Measurements from ENCODE around the gene ANK2.

GRCh38 chr4:113325876-113326615 lies 276.6 kb downstream of the ANK2 start:
- TF ChIP-seq POLR2A (IDR thresholded peaks at IDR 0.05; ENCODE audit: extremely low read depth, insufficient read length) (no peak), MYC (IDR thresholded peaks at IDR 0.05; ENCODE audit: low read depth, low read length) (no peak)
- TF ChIP-seq, protein P1, sequence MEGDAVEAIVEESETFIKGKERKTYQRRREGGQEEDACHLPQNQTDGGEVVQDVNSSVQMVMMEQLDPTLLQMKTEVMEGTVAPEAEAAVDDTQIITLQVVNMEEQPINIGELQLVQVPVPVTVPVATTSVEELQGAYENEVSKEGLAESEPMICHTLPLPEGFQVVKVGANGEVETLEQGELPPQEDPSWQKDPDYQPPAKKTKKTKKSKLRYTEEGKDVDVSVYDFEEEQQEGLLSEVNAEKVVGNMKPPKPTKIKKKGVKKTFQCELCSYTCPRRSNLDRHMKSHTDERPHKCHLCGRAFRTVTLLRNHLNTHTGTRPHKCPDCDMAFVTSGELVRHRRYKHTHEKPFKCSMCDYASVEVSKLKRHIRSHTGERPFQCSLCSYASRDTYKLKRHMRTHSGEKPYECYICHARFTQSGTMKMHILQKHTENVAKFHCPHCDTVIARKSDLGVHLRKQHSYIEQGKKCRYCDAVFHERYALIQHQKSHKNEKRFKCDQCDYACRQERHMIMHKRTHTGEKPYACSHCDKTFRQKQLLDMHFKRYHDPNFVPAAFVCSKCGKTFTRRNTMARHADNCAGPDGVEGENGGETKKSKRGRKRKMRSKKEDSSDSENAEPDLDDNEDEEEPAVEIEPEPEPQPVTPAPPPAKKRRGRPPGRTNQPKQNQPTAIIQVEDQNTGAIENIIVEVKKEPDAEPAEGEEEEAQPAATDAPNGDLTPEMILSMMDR (IDR thresholded peaks at IDR 0.05; ENCODE audit: low read depth, low read length) = no peak
- TF ChIP-seq, protein P2, sequence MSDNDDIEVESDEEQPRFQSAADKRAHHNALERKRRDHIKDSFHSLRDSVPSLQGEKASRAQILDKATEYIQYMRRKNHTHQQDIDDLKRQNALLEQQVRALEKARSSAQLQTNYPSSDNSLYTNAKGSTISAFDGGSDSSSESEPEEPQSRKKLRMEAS (IDR thresholded peaks at IDR 0.05; ENCODE audit: low read depth, low read length) = no peak
